Smooth muscle cell (in vitro differentiated cells): ENCODE data around the gene PRR3. TPM values are rescaled to one million over a fixed set of nuclear protein-coding genes. Genes with fewer than 3 reads are reported as not detected.

Source experiments
- DNase-seq: peaks from one replicate; lab custom pipeline; 2025; ENCODE audit not compliant: unreplicated experiment; lab: John Stamatoyannopoulos, UW
- H2AFZ ChIP-seq: fragments of 200-600 bp; sonication (generic); 2 replicates; pipeline ENCODE4 v1.6.0; 2016; ENCODE audit warnings: antibody characterized with exemption, low read depth, mild to moderate bottlenecking
- H3F3A ChIP-seq: fragments of 200-600 bp; sonication (generic); 2 replicates; pipeline ENCODE4 v1.6.0; 2017; ENCODE audit warnings: antibody characterized with exemption, low read depth
- H3K27ac ChIP-seq: fragments of 200-600 bp; sonication (generic); 2 replicates; pipeline ENCODE4 v1.5.1; 2016; ENCODE audit warnings: low read depth, mild to moderate bottlenecking
- H3K27me3 ChIP-seq: fragments of 200-600 bp; sonication (generic); 2 replicates; pipeline ENCODE4 v1.6.1; 2016; ENCODE audit warnings: low read depth, mild to moderate bottlenecking
- H3K36me3 ChIP-seq: fragments of 200-600 bp; sonication (generic); 2 replicates; pipeline ENCODE4 v1.5.1; 2016; ENCODE audit warnings: low read depth
- H3K4me1 ChIP-seq: fragments of 200-600 bp; sonication (generic); 2 replicates; pipeline ENCODE4 v1.5.1; 2016; ENCODE audit warnings: low read depth
- H3K4me2 ChIP-seq: fragments of 200-600 bp; sonication (generic); 2 replicates; pipeline ENCODE4 v1.6.0; 2016; ENCODE audit warnings: mild to moderate bottlenecking
- H3K4me3 ChIP-seq: fragments of 200-600 bp; sonication (generic); 2 replicates; pipeline ENCODE4 v1.5.1; 2016; ENCODE audit warnings: mild to moderate bottlenecking
- H3K79me2 ChIP-seq: fragments of 200-600 bp; sonication (generic); 2 replicates; pipeline ENCODE4 v1.6.0; 2016; ENCODE audit warnings: low read depth, mild to moderate bottlenecking
- H3K9ac ChIP-seq: fragments of 200-600 bp; sonication (generic); 2 replicates; pipeline ENCODE4 v1.6.0; 2016; ENCODE audit warnings: low read depth
- H3K9me3 ChIP-seq: fragments of 200-600 bp; sonication (generic); replicated peaks from 2 replicates; pipeline ENCODE4 v1.5.1; 2016; ENCODE audit warnings: low read depth
- H4K20me1 ChIP-seq: fragments of 200-600 bp; sonication (generic); 2 replicates; pipeline ENCODE4 v1.6.0; 2016; ENCODE audit warnings: low read depth
- WGBS: methylation state at CpG from one replicate; pipeline ENCODE4 v1.1.7; 2016; ENCODE audit warnings: low lambda C conversion rate; 5-methylcytosine and 5-hydroxymethylcytosine counted together
- microRNA counts: library from miRNA; unstranded; fragments of <30 nt; microRNA quantifications from one replicate; lab custom pipeline; 2016
- microRNA-seq: library from miRNA; unstranded; fragments of <30 nt; microRNA quantifications from one replicate; pipeline ENCODE4, GENCODE V29; 2016; ENCODE audit warnings: borderline number of aligned reads
- polyA plus RNA-seq: library from polyadenylated mRNA; unstranded; fragments of >200 nt; fragmentation: Nextera tagmentation; extraction: Ambion mirVana; gene quantifications from 2 replicates; pipeline ENCODE4 v1.2.1, GENCODE V29; 2016
- small RNA-seq: library from RNA; depleted of rRNA; stranded (forward); fragments of <200 nt; gene quantifications from one replicate; pipeline ENCODE3, GENCODE V24; 2014
- total RNA-seq: library from RNA; depleted of rRNA; stranded (reverse); fragments of >200 nt; gene quantifications from 2 replicates; pipeline ENCODE4 v1.2.3, GENCODE V29; 2014
- TF ChIP-seq, protein P1 (sequence below): fragments of 200-600 bp; sonication (generic); IDR thresholded peaks from 2 replicates; pipeline ENCODE4 v1.5.1; 2017; ENCODE audit warnings: borderline replicate concordance, mild to moderate bottlenecking, antibody characterized with exemption; ENCODE audit not compliant: insufficient read depth, poor library complexity, severe bottlenecking

Gene PRR3
- total and polyA plus RNA-seq, 2 experiments from 2014 or later, result 13.1 to 29.4 TPM

DNA sequence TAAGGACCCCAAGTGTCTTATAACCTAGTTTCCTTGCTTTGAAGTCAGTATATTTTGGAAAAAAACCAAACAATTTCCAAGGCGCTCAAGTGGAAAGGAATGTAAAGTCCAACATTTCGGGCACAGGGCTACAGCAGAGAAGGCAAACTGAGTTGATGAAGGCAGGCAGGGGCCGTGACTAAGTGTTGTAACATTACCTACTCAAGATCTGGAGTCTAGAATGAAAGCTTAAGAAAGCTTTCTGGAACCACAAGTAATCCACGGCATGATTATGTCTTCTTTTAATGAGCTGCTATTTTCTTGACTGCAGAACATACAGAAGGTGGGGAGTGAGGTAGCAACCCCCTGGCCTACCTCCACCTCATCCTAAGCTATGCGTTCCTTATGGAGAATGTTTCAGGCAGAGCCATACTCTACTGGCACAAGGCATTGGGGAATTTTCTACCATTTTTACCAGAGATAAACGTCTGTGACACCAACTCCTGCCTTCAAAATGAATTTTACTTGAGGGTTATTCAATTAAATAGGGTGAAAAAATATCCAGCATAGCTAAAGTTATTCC lies 55.7 kb downstream of the PRR3 start:
- Histone ChIP-seq H3K79me2 (peaks cover 13% of the 10 kb centered on the region), H3K27ac (peak overlapping the region; percentile 95), H3K9me3 (no peaks in the 10 kb centered on the region), H3K36me3 (peaks cover 5% of the 10 kb centered on the region), H3K4me3 (no peak overlapping the region), H3K4me2 (peak overlapping the region; percentile 93), H2AFZ (no peak overlapping the region), H3K4me1 (peaks cover 13% of the 10 kb centered on the region), H4K20me1 (peaks cover 70% of the 10 kb centered on the region), H3K9ac (no peak overlapping the region), H3F3A (peaks cover 39% of the 10 kb centered on the region), H3K27me3 (no peaks in the 10 kb centered on the region)
- DNase-seq, result no peak
- TF ChIP-seq, protein P1, sequence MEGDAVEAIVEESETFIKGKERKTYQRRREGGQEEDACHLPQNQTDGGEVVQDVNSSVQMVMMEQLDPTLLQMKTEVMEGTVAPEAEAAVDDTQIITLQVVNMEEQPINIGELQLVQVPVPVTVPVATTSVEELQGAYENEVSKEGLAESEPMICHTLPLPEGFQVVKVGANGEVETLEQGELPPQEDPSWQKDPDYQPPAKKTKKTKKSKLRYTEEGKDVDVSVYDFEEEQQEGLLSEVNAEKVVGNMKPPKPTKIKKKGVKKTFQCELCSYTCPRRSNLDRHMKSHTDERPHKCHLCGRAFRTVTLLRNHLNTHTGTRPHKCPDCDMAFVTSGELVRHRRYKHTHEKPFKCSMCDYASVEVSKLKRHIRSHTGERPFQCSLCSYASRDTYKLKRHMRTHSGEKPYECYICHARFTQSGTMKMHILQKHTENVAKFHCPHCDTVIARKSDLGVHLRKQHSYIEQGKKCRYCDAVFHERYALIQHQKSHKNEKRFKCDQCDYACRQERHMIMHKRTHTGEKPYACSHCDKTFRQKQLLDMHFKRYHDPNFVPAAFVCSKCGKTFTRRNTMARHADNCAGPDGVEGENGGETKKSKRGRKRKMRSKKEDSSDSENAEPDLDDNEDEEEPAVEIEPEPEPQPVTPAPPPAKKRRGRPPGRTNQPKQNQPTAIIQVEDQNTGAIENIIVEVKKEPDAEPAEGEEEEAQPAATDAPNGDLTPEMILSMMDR, result no peak
- 30% methylated on average over 6 of the region's 6 CpGs for WGBS

MicroRNAs within 50 kb of the gene (microRNA counts, 767-probe panel; counts per million panel counts)
- microRNA hsa-miR-877-5p (lab: Ali Mortazavi, UCI), result 183 counts per million

Small RNAs within 50 kb of the gene (microRNA-seq; reads per million reads assigned to microRNA genes)
- 253 reads per million, percentile 68 among the genes with 10 or more reads in this experiment for gene MIR877

Small RNAs within 50 kb of the gene (small RNA-seq; reads per million reads assigned to genes)
- 6.8 reads per million, percentile 70 among the genes with 10 or more reads in this experiment for gene MIR877

Other genes with a start within 250 kb of the PRR3 start
- 21.9 and 22.6 TPM in 2 replicates for gene TRIM39, start 230.4 kb upstream of the PRR3 start, total RNA-seq
- 12.4 and 14.5 TPM in 2 replicates for gene TRIM39, start 230.4 kb upstream of the PRR3 start, polyA plus RNA-seq
- 66.3 and 67.1 TPM in 2 replicates for gene RPP21, start 212.1 kb upstream of the PRR3 start, total RNA-seq
- 77.5 and 114 TPM in 2 replicates for gene RPP21, start 212.1 kb upstream of the PRR3 start, polyA plus RNA-seq
- 97.3 and 104 TPM in 2 replicates for gene HLA-E, start 67.8 kb upstream of the PRR3 start, total RNA-seq
- gene HLA-E, start 67.8 kb upstream of the PRR3 start, polyA plus RNA-seq, result 126 and 134 TPM in 2 replicates
- gene GNL1, start 806 bp upstream of the PRR3 start, total RNA-seq, result 16.5 and 27.2 TPM in 2 replicates
- gene GNL1, start 806 bp upstream of the PRR3 start, polyA plus RNA-seq, result 92.7 and 104 TPM in 2 replicates
- gene ABCF1, start 14.1 kb downstream of the PRR3 start, total RNA-seq, result 25.2 and 34.7 TPM in 2 replicates
- gene ABCF1, start 14.1 kb downstream of the PRR3 start, polyA plus RNA-seq, result 39.1 and 57.3 TPM in 2 replicates
- gene PPP1R10, start 59.9 kb downstream of the PRR3 start, total RNA-seq, result 42.1 and 65.1 TPM in 2 replicates
- gene PPP1R10, start 59.9 kb downstream of the PRR3 start, polyA plus RNA-seq, result 36.1 and 50.2 TPM in 2 replicates
- 38.7 and 53.2 TPM in 2 replicates for gene MRPS18B, start 60.5 kb downstream of the PRR3 start, total RNA-seq
- 70.0 and 88.6 TPM in 2 replicates for gene MRPS18B, start 60.5 kb downstream of the PRR3 start, polyA plus RNA-seq
- 8.5 and 9.4 TPM in 2 replicates for gene ATAT1, start 69.6 kb downstream of the PRR3 start, total RNA-seq
- gene ATAT1, start 69.6 kb downstream of the PRR3 start, polyA plus RNA-seq, result 16.5 and 18.8 TPM in 2 replicates
- 1.8 and 4.3 TPM in 2 replicates for gene C6orf136, start 89.8 kb downstream of the PRR3 start, total RNA-seq
- 5.3 and 8.8 TPM in 2 replicates for gene C6orf136, start 89.8 kb downstream of the PRR3 start, polyA plus RNA-seq
- 12.4 and 16.0 TPM in 2 replicates for gene DHX16, start 115.7 kb downstream of the PRR3 start, total RNA-seq
- gene DHX16, start 115.7 kb downstream of the PRR3 start, polyA plus RNA-seq, result 23.5 and 29.0 TPM in 2 replicates
- gene PPP1R18, start 129.3 kb downstream of the PRR3 start, total RNA-seq, result 42.7 and 55.3 TPM in 2 replicates
- gene PPP1R18, start 129.3 kb downstream of the PRR3 start, polyA plus RNA-seq, result 41.6 and 51.6 TPM in 2 replicates
- 14.6 and 25.8 TPM in 2 replicates for gene NRM, start 133.7 kb downstream of the PRR3 start, total RNA-seq
- gene NRM, start 133.7 kb downstream of the PRR3 start, polyA plus RNA-seq, result 28.5 and 31.8 TPM in 2 replicates
- gene MDC1, start 160.0 kb downstream of the PRR3 start, total RNA-seq, result 6.9 and 7.0 TPM in 2 replicates
- 17.1 and 19.0 TPM in 2 replicates for gene MDC1, start 160.0 kb downstream of the PRR3 start, polyA plus RNA-seq
- 1,002 and 1,039 TPM in 2 replicates for gene TUBB, start 163.1 kb downstream of the PRR3 start, total RNA-seq
- 855 and 1,009 TPM in 2 replicates for gene TUBB, start 163.1 kb downstream of the PRR3 start, polyA plus RNA-seq
- 79.8 and 87.6 TPM in 2 replicates for gene FLOT1, start 185.4 kb downstream of the PRR3 start, total RNA-seq
- gene FLOT1, start 185.4 kb downstream of the PRR3 start, polyA plus RNA-seq, result 117 and 146 TPM in 2 replicates
- 732 and 736 TPM in 2 replicates for gene IER3, start 187.3 kb downstream of the PRR3 start, total RNA-seq
- 708 and 811 TPM in 2 replicates for gene IER3, start 187.3 kb downstream of the PRR3 start, polyA plus RNA-seq